Caco-2 (cell line): Measurements from ENCODE around the gene RECK. TPM values are rescaled to one million over a fixed set of nuclear protein-coding genes. Genes with fewer than 3 reads are reported as not detected.

Source experiments
- BruUV-seq: library from RNA; stranded (reverse); fragments of 400-500 nt; replicated peaks from 2 replicates; lab custom pipeline; 2021; lab: Mats Ljungman, UMichigan
- CTCF ChIA-PET: fragments of 300-600 bp; sonication (Branson Sonifier 250); formaldehyde crosslinking; loops from one replicate; lab custom pipeline; 2022; ENCODE audit warnings: antibody characterized with exemption; lab: Charles Lee
- POLR2A ChIA-PET: fragments of 300-600 bp; sonication (Branson Sonifier 250); formaldehyde crosslinking; loops from one replicate; lab custom pipeline; 2022; ENCODE audit warnings: antibody characterized with exemption; lab: Charles Lee
- DNase-seq, 2 experiments: peaks; one replicate each; pipeline versions ENCODE4 v3.0.0 to v3.0.0-alpha.2; 2020 to 2022
- H3K27me3 ChIP-seq: replicated peaks from 2 replicates; pipeline ENCODE4 v1.6.0; 2011; ENCODE audit warnings: low read length; ENCODE audit not compliant: control insufficient read depth, insufficient read depth
- H3K36me3 ChIP-seq: 2 replicates; pipeline ENCODE4 v1.5.1; 2011; ENCODE audit warnings: low read length; ENCODE audit not compliant: control insufficient read depth, insufficient read depth
- H3K4me1 ChIP-seq: fragments of 250-450 bp; sonication (Bioruptor Pico); 2 replicates; pipeline ENCODE4 v1.5.1; 2020; ENCODE audit warnings: mild to moderate bottlenecking
- H3K4me3 ChIP-seq: 2 replicates; pipeline ENCODE4 v1.5.1; 2011; ENCODE audit warnings: low read depth, mild to moderate bottlenecking, control low read depth, low read length
- H3K9me3 ChIP-seq: fragments of 250-450 bp; sonication (Bioruptor Pico); 2 replicates; pipeline ENCODE4 v1.5.1; 2020; ENCODE audit warnings: mild to moderate bottlenecking, moderate library complexity
- H3K27ac Mint-ChIP-seq: one replicate; pipeline ENCODE4 v1.8.0; 2022; ENCODE audit warnings: mixed read lengths; ENCODE audit not compliant: unreplicated experiment
- H3K27me3 Mint-ChIP-seq: one replicate; pipeline ENCODE4 v1.8.0; 2022; ENCODE audit warnings: mixed read lengths; ENCODE audit not compliant: insufficient read depth, unreplicated experiment
- H3K36me3 Mint-ChIP-seq: one replicate; pipeline ENCODE4 v1.8.0; 2022; ENCODE audit warnings: mild to moderate bottlenecking, mixed read lengths; ENCODE audit not compliant: insufficient read depth, unreplicated experiment
- H3K4me1 Mint-ChIP-seq: one replicate; pipeline ENCODE4 v1.8.0; 2022; ENCODE audit warnings: low read depth, mixed read lengths; ENCODE audit not compliant: unreplicated experiment
- H3K4me3 Mint-ChIP-seq: one replicate; pipeline ENCODE4 v1.8.0; 2022; ENCODE audit warnings: mild to moderate bottlenecking, moderate library complexity, mixed read lengths; ENCODE audit not compliant: unreplicated experiment
- H3K9me3 Mint-ChIP-seq: one replicate; pipeline ENCODE4 v1.8.0; 2022; ENCODE audit warnings: mixed read lengths; ENCODE audit not compliant: unreplicated experiment
- CTCF ChIP-seq, 2 experiments: fragments of 200-600 bp in 1 of 2; IDR thresholded peaks; 1 replicate in 1 of 2; 2 replicates in 1 of 2; pipeline versions ENCODE4 v1.5.1 to v1.8.0; 2011 to 2022; ENCODE audit warnings: antibody characterized with exemption in 1 of 2, control low read depth in 1 of 2, inconsistent platforms in 1 of 2, low read depth in 1 of 2, low read length in 1 of 2, mild to moderate bottlenecking in 1 of 2, moderate library complexity in 1 of 2; ENCODE audit not compliant: insufficient read depth in 1 of 2, severe bottlenecking in 1 of 2, unreplicated experiment in 1 of 2
- intact Hi-C: fragments of 100-400 bp; cut with micrococcal nuclease; formaldehyde crosslinking; loops from one replicate; pipeline ENCODE4 v1.10.0; 2022; ENCODE audit not compliant: unreplicated experiment
- total RNA-seq: library from RNA; stranded (reverse); gene quantifications from 2 replicates; pipeline ENCODE4 v1.2.3, GENCODE V29; 2022

Gene RECK
- total RNA-seq, 1 experiment from 2014 or later, result 1.8 TPM

DNA sequence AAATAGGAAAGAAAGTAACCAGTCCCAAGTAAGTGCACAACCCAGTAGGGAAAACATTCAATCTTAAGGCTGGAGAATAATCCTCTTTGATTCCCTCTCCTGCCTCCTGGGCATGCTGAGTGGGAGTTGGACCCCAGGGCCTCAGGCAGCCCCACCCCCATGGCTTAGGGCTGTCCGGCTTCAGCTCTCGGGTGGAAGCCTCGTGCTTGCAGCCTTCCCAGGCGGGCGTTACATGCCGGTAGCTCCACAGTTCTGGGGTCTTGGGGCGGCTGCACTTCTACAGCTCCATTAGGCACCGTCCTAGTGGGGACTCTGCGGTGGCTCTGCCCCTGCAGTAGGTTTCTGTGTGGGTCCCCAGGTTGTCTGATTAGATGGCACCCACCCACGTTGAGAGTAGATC lies 109.9 kb downstream of the RECK start:
- no peak for DNase-seq
- Histone ChIP-seq H3K4me3 (no peak overlapping the region), H3K36me3 (no peaks in the 10 kb centered on the region), H3K27me3 (no peaks in the 10 kb centered on the region), H3K9me3 (peaks cover 6% of the 10 kb centered on the region; the same call in 1 of the 2 replicates), H3K4me1 (no peaks in the 10 kb centered on the region)
- intact Hi-C loops, result no loop called here
- no peaks in the 10 kb centered on the region for H3K36me3 Mint-ChIP-seq
- CTCF ChIA-PET, result no interaction called here
- no peak for TF ChIP-seq CTCF (IDR thresholded peaks at IDR 0.05; ENCODE audit: insufficient read depth in 1 of 2, low read depth in 1 of 2, low read length in 1 of 2, severe bottlenecking in 1 of 2, unreplicated experiment in 1 of 2)
- H3K4me1 Mint-ChIP-seq, result no peaks in the 10 kb centered on the region
- H3K9me3 Mint-ChIP-seq, result peaks cover 15% of the 10 kb centered on the region
- no peak overlapping the region for H3K27ac Mint-ChIP-seq
- no peak overlapping the region for H3K4me3 Mint-ChIP-seq
- POLR2A ChIA-PET, result no interaction called here
- BruUV-seq, result no TSS peak
- no peaks in the 10 kb centered on the region for H3K27me3 Mint-ChIP-seq

DNA sequence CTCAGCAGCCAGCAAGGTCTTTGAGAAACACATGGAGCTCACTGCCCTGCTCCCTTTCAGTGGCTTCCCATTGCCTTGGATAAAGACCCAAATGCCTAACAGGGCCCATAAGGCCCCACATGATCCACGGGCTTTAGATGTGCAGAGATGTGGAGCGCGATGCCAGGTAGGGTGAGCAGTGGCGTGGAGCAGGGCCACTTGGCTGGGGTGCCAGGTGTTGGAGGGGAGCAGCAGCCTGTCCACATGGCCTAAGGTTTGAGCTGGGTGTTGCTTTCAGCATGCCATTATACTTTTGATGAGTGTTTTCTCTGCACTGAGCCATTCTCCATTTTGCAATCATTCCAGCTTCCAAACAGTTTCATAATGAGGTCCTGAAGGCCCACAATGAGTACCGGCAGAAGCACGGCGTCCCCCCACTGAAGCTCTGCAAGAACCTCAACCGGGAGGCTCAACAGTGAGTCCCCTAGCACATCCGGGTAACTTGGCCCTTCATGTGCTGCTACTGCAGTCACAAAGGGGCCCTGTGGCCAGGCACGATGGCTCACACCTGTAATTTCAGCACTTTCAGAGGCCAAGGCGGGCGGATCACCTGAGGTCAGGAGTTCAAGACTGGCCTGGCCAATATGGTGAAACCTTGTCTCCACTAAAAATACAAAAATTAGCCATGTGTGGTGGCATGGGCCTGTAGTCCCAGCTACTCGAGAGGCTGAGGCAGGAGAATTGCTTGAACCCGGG lies 110.9 kb downstream of the RECK start:
- Mint-ChIP-seq H3K27ac (no peak overlapping the region), H3K9me3 (peaks cover 15% of the 10 kb centered on the region), H3K4me1 (no peaks in the 10 kb centered on the region), H3K4me3 (no peak overlapping the region), H3K36me3 (no peaks in the 10 kb centered on the region), H3K27me3 (no peaks in the 10 kb centered on the region)
- H3K9me3 ChIP-seq, result peaks cover 6% of the 10 kb centered on the region; the same call in 1 of the 2 replicates
- no peak for TF ChIP-seq CTCF (IDR thresholded peaks at IDR 0.05; ENCODE audit: insufficient read depth in 1 of 2, low read depth in 1 of 2, low read length in 1 of 2, severe bottlenecking in 1 of 2, unreplicated experiment in 1 of 2)
- H3K36me3 ChIP-seq, result no peaks in the 10 kb centered on the region
- BruUV-seq, result no TSS peak
- ChIA-PET CTCF (no interaction called here), POLR2A (no interaction called here)
- H3K4me1 ChIP-seq, result no peaks in the 10 kb centered on the region
- intact Hi-C loops, result no loop called here
- DNase-seq, result no peak
- H3K4me3 ChIP-seq, result no peak overlapping the region
- no peaks in the 10 kb centered on the region for H3K27me3 ChIP-seq

GRCh38 chr9:36148311-36149051 lies 111.8 kb downstream of the RECK start:
- Histone ChIP-seq H3K27me3 (no peaks in the 10 kb centered on the region), H3K4me1 (no peaks in the 10 kb centered on the region), H3K4me3 (no peak overlapping the region), H3K36me3 (no peaks in the 10 kb centered on the region), H3K9me3 (peaks cover 6% of the 10 kb centered on the region; the same call in 1 of the 2 replicates)
- Mint-ChIP-seq H3K9me3 (peaks cover 15% of the 10 kb centered on the region), H3K36me3 (no peaks in the 10 kb centered on the region), H3K4me1 (no peaks in the 10 kb centered on the region), H3K4me3 (no peak overlapping the region), H3K27ac (no peak overlapping the region), H3K27me3 (no peaks in the 10 kb centered on the region)
- DNase-seq, result no peak
- TF ChIP-seq CTCF (IDR thresholded peaks at IDR 0.05; ENCODE audit: insufficient read depth in 1 of 2, low read depth in 1 of 2, low read length in 1 of 2, severe bottlenecking in 1 of 2, unreplicated experiment in 1 of 2), result no peak
- no TSS peak for BruUV-seq
- CTCF ChIA-PET, result no interaction called here
- POLR2A ChIA-PET, result no interaction called here
- intact Hi-C loops, result no loop called here
